Measurements from ENCODE around the gene GUCY1B1. TPM values are rescaled to one million over a fixed set of nuclear protein-coding genes. Genes with fewer than 3 reads are reported as not detected.

GUCY1B1 gene
- total RNA-seq, 2 donors from 2014 or later, result 32.7 to 34.1 TPM

- no peak for TF ChIP-seq CTCF (IDR thresholded peaks at IDR 0.05)
- no peaks in the 10 kb centered on the region for H3K9me3 ChIP-seq
- no peak overlapping the region for H3K4me3 ChIP-seq
- ATAC-seq (ENCODE audit: insufficient number of reproducible peaks, low FRiP score, low read depth) (no peak), DNase-seq (ENCODE audit: low spot score) (no peak)
- no peak overlapping the region for H3K27ac ChIP-seq
- H3K4me1 ChIP-seq (ENCODE audit: control insufficient read depth in 1 of 2, low read depth in 2 of 2), result peaks cover 0 to 4% of the 10 kb centered on the region in 2 donors
- no peaks in the 10 kb centered on the region for H3K36me3 ChIP-seq
- H3K27me3 ChIP-seq (replicated peaks; ENCODE audit: insufficient read depth), result no peaks in the 10 kb centered on the region
Observed at GRCh38 chr4:155766622-155767021, 7.8 kb downstream of the GUCY1B1 start.

GRCh38 chr4:155768370-155768769, 9.5 kb downstream of the GUCY1B1 start:
- H3K4me1 ChIP-seq (ENCODE audit: control insufficient read depth in 1 of 2, low read depth in 2 of 2), result no peaks in the 10 kb centered on the region
- no peak for TF ChIP-seq CTCF (IDR thresholded peaks at IDR 0.05)
- no peak overlapping the region for H3K27ac ChIP-seq
- H3K36me3 ChIP-seq, result no peaks in the 10 kb centered on the region
- DNase-seq (ENCODE audit: low spot score) (no peak), ATAC-seq (ENCODE audit: insufficient number of reproducible peaks, low FRiP score, low read depth) (no peak)
- no peaks in the 10 kb centered on the region for H3K27me3 ChIP-seq (replicated peaks; ENCODE audit: insufficient read depth)
- no peaks in the 10 kb centered on the region for H3K9me3 ChIP-seq
- no peak overlapping the region for H3K4me3 ChIP-seq

GRCh38 chr4:155769090-155769489, 10.3 kb downstream of the GUCY1B1 start:
- no peaks in the 10 kb centered on the region for H3K27me3 ChIP-seq (replicated peaks; ENCODE audit: insufficient read depth)
- H3K4me1 ChIP-seq (ENCODE audit: control insufficient read depth in 1 of 2, low read depth in 2 of 2), result no peaks in the 10 kb centered on the region
- no peaks in the 10 kb centered on the region for H3K9me3 ChIP-seq
- H3K27ac ChIP-seq, result no peak overlapping the region
- TF ChIP-seq CTCF (IDR thresholded peaks at IDR 0.05), result no peak
- DNase-seq (ENCODE audit: low spot score) (no peak), ATAC-seq (ENCODE audit: insufficient number of reproducible peaks, low FRiP score, low read depth) (no peak)
- no peak overlapping the region for H3K4me3 ChIP-seq
- H3K36me3 ChIP-seq, result no peaks in the 10 kb centered on the region

- Histone ChIP-seq H3K4me1 (ENCODE audit: control insufficient read depth in 1 of 2, low read depth in 2 of 2) (peaks cover 0 to under 1% of the 10 kb centered on the region in 2 donors), H3K4me3 (no peak overlapping the region), H3K27me3 (replicated peaks; ENCODE audit: insufficient read depth) (no peaks in the 10 kb centered on the region), H3K27ac (no peak overlapping the region), H3K36me3 (no peaks in the 10 kb centered on the region), H3K9me3 (no peaks in the 10 kb centered on the region)
- DNase-seq (ENCODE audit: low spot score) (no peak), ATAC-seq (ENCODE audit: insufficient number of reproducible peaks, low FRiP score, low read depth) (no peak)
- TF ChIP-seq CTCF (IDR thresholded peaks at IDR 0.05), result no peak
Observed at GRCh38 chr4:155772459-155773195, 13.8 kb downstream of the GUCY1B1 start.

- TF ChIP-seq CTCF (IDR thresholded peaks at IDR 0.05), result no peak
- no peaks in the 10 kb centered on the region for H3K36me3 ChIP-seq
- H3K9me3 ChIP-seq, result no peaks in the 10 kb centered on the region
- no peaks in the 10 kb centered on the region for H3K27me3 ChIP-seq (replicated peaks; ENCODE audit: insufficient read depth)
- H3K4me1 ChIP-seq (ENCODE audit: control insufficient read depth in 1 of 2, low read depth in 2 of 2), result peaks cover 0 to 7% of the 10 kb centered on the region in 2 donors
- no peak for DNase-seq (ENCODE audit: low spot score)
- H3K27ac ChIP-seq, result no peak overlapping the region
- no peak for ATAC-seq (ENCODE audit: insufficient number of reproducible peaks, low FRiP score, low read depth)
- H3K4me3 ChIP-seq, result no peak overlapping the region
Observed at GRCh38 chr4:155773196-155773800, 14.5 kb downstream of the GUCY1B1 start.
